ENCODE measurements around the gene HSF2BP. TPM values are rescaled to one million over a fixed set of nuclear protein-coding genes. Genes with fewer than 3 reads are reported as not detected.

HSF2BP gene
- total and polyA plus RNA-seq, 2 donors (not counting 1 experiment from before 2014, with no cell fraction given) = 0.49 TPM

DNA sequence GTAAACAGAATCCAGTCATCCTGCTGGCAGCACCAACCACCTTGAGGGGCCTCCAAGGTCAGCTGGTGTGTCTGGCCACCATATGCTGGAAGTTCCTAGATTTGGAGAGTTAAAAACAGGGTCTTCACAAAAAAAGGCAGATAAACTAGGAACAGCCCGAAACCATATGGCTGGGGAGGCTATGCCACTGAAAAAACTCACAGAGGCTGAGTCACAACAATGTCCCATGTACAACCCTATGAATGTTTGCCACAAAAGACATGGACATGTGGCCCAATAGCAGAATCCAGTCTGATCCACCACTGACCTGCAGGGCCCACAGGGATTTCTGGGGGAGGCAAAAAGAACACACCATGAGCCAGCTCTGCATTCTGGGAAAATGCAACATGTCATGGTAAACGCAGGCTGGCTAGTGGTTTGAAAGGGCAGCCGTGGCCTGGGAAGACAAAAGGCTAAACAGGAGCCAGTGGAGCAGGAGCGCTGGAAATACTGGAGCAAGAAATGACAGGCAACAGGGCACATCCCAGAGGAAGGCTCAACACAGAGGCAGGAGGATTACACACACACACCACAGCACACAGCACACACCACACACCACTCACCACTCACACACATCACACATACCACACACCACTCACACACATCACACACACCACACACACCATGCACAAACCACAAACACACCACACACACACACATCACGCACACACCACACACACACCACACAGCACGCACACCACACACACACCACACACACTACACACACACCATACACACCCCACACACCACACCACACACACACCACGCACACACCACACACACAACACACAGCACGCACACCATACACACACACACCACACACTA is 55.4 kb downstream of the HSF2BP start:
- no peak overlapping the region for H3K9ac ChIP-seq (ENCODE audit: low read length)
- H3K9me3 ChIP-seq (ENCODE audit: control extremely low read depth in 1 of 3, control insufficient read depth in 2 of 3, insufficient read depth in 1 of 3, low read length in 2 of 3) = peaks cover 0 to 2% (median 0%) of the 10 kb centered on the region in 3 donors
- peaks cover 0 to 5% (median 0%) of the 10 kb centered on the region in 4 experiments for H3K27me3 ChIP-seq (replicated peaks in 1 of 4; ENCODE audit: control extremely low read depth in 1 of 4, control insufficient read depth in 3 of 4, insufficient read depth in 4 of 4, low read length in 3 of 4)
- Mint-ChIP-seq H3K27ac (no peak overlapping the region), H3K27me3 (no peaks in the 10 kb centered on the region), H3K4me1 (peaks cover 22% of the 10 kb centered on the region), H3K4me3 (no peak overlapping the region), H3K9me3 (ENCODE audit: insufficient read depth) (no peaks in the 10 kb centered on the region)
- H3K4me3 ChIP-seq (ENCODE audit: control extremely low read depth in 1 of 5, extremely low read depth in 1 of 5, insufficient read depth in 1 of 5, low read depth in 2 of 5, low read length in 4 of 5) = no peak overlapping the region
- H3K27ac ChIP-seq (ENCODE audit: low read length in 2 of 2) = no peak overlapping the region
- 88% methylated on average over 7 of the region's 8 CpGs for WGBS (ENCODE audit: insufficient coverage)
- no peak overlapping the region for H3K4me2 ChIP-seq (replicated peaks; ENCODE audit: low read depth, low read length, poor library complexity, severe bottlenecking)
- TF ChIP-seq, protein P1, sequence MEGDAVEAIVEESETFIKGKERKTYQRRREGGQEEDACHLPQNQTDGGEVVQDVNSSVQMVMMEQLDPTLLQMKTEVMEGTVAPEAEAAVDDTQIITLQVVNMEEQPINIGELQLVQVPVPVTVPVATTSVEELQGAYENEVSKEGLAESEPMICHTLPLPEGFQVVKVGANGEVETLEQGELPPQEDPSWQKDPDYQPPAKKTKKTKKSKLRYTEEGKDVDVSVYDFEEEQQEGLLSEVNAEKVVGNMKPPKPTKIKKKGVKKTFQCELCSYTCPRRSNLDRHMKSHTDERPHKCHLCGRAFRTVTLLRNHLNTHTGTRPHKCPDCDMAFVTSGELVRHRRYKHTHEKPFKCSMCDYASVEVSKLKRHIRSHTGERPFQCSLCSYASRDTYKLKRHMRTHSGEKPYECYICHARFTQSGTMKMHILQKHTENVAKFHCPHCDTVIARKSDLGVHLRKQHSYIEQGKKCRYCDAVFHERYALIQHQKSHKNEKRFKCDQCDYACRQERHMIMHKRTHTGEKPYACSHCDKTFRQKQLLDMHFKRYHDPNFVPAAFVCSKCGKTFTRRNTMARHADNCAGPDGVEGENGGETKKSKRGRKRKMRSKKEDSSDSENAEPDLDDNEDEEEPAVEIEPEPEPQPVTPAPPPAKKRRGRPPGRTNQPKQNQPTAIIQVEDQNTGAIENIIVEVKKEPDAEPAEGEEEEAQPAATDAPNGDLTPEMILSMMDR (IDR thresholded peaks at IDR 0.05) = no peak
- no peak for TF ChIP-seq EZH2 (IDR thresholded peaks at IDR 0.05; ENCODE audit: borderline replicate concordance, insufficient read depth, low read depth, low read length, poor library complexity, severe bottlenecking)
- H3K79me2 ChIP-seq (ENCODE audit: control insufficient read depth, insufficient read depth, low read length) = no peaks in the 10 kb centered on the region
- H3K36me3 ChIP-seq (replicated peaks in 1 of 2; ENCODE audit: control extremely low read depth in 1 of 2, control insufficient read depth in 1 of 2, extremely low read depth in 1 of 2, insufficient read depth in 2 of 2, low read length in 1 of 2) = no peaks in the 10 kb centered on the region
- POLR2A ChIA-PET = no interaction called here
- DNase-seq (no peak), ATAC-seq (ENCODE audit: low read depth) (no peak)
- no peaks in the 10 kb centered on the region for H4K20me1 ChIP-seq (ENCODE audit: control insufficient read depth, insufficient read depth, low read length, poor library complexity, severe bottlenecking)
- CTCF ChIA-PET = no interaction called here
- intact Hi-C loops (cut with micrococcal nuclease) = no loop called here
- peaks cover 11 to 13% of the 10 kb centered on the region in 2 donors for H3K4me1 ChIP-seq (ENCODE audit: control insufficient read depth in 2 of 2, insufficient read depth in 2 of 2, low read length in 2 of 2)
- H2AFZ ChIP-seq (ENCODE audit: insufficient read depth, low read depth, low read length, poor library complexity, severe bottlenecking) = no peak overlapping the region

DNA sequence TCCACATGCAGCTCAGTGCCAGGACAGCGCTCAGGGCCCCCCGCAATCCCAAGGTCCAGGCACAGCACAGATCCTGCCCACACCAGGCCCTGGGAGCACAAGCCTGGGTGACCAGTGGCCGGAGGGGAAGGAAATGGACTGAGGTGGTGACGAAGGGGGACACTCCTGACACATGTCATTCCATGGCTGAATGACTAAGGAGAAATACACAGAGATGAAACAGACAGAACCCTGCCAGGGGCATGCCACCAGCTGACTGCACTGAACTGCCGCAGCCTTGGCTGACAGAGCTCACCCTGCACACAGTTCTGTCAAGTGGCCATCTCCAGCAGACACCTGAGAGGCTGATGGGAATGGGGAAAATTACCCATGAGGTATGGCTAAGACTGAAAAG is 56.1 kb downstream of the HSF2BP start:
- WGBS (ENCODE audit: insufficient coverage) = 90% methylated on average over 4 of the region's 5 CpGs
- CTCF ChIA-PET = no interaction called here
- Mint-ChIP-seq H3K4me3 (no peak overlapping the region), H3K27me3 (no peaks in the 10 kb centered on the region), H3K27ac (no peak overlapping the region), H3K9me3 (ENCODE audit: insufficient read depth) (no peaks in the 10 kb centered on the region), H3K4me1 (peaks cover 19% of the 10 kb centered on the region)
- Histone ChIP-seq H3K36me3 (replicated peaks in 1 of 2; ENCODE audit: control extremely low read depth in 1 of 2, control insufficient read depth in 1 of 2, extremely low read depth in 1 of 2, insufficient read depth in 2 of 2, low read length in 1 of 2) (no peaks in the 10 kb centered on the region), H3K27me3 (replicated peaks in 1 of 4; ENCODE audit: control extremely low read depth in 1 of 4, control insufficient read depth in 3 of 4, insufficient read depth in 4 of 4, low read length in 3 of 4) (peaks cover 0 to 5% (median 0%) of the 10 kb centered on the region in 4 experiments), H3K4me2 (replicated peaks; ENCODE audit: low read depth, low read length, poor library complexity, severe bottlenecking) (no peak overlapping the region), H4K20me1 (ENCODE audit: control insufficient read depth, insufficient read depth, low read length, poor library complexity, severe bottlenecking) (no peaks in the 10 kb centered on the region), H3K4me1 (ENCODE audit: control insufficient read depth in 2 of 2, insufficient read depth in 2 of 2, low read length in 2 of 2) (peaks cover 13 to 16% of the 10 kb centered on the region in 2 donors), H3K4me3 (ENCODE audit: control extremely low read depth in 1 of 5, extremely low read depth in 1 of 5, insufficient read depth in 1 of 5, low read depth in 2 of 5, low read length in 4 of 5) (no peak overlapping the region), H3K9me3 (ENCODE audit: control extremely low read depth in 1 of 3, control insufficient read depth in 2 of 3, insufficient read depth in 1 of 3, low read length in 2 of 3) (peaks cover 0 to 2% (median 0%) of the 10 kb centered on the region in 3 donors), H3K79me2 (ENCODE audit: control insufficient read depth, insufficient read depth, low read length) (no peaks in the 10 kb centered on the region), H3K27ac (ENCODE audit: low read length in 2 of 2) (no peak overlapping the region), H3K9ac (ENCODE audit: low read length) (no peak overlapping the region), H2AFZ (ENCODE audit: insufficient read depth, low read depth, low read length, poor library complexity, severe bottlenecking) (no peak overlapping the region)
- DNase-seq = no peak
- no peak for ATAC-seq (ENCODE audit: low read depth)
- TF ChIP-seq EZH2 (IDR thresholded peaks at IDR 0.05; ENCODE audit: borderline replicate concordance, insufficient read depth, low read depth, low read length, poor library complexity, severe bottlenecking) = no peak
- TF ChIP-seq, protein P1 (IDR thresholded peaks at IDR 0.05) = no peak
- POLR2A ChIA-PET = no interaction called here
- intact Hi-C loops (cut with micrococcal nuclease) = no loop called here
